Left ventricle myocardium inferior (tissue), 1 donor: ENCODE results near the gene PPP1R9A. TPM values are rescaled to one million over a fixed set of nuclear protein-coding genes. Genes with fewer than 3 reads are reported as not detected.

Experiments used
- DNase-seq: peaks from one replicate; pipeline ENCODE4 v3.0.0-alpha.2; 2020
- H3K27ac ChIP-seq: fragments of 200-600 bp; replicated peaks from 2 replicates; pipeline ENCODE4 v1.8.0; 2021
- H3K27me3 ChIP-seq: fragments of 200-600 bp; 2 replicates; pipeline ENCODE4 v1.8.0; 2021; ENCODE audit warnings: low read depth
- H3K36me3 ChIP-seq: fragments of 200-600 bp; 2 replicates; pipeline ENCODE4 v1.8.0; 2021
- H3K4me1 ChIP-seq: fragments of 200-600 bp; 2 replicates; pipeline ENCODE4 v1.8.0; 2021
- H3K4me3 ChIP-seq: fragments of 200-600 bp; 2 replicates; pipeline ENCODE4 v1.8.0; 2021; ENCODE audit warnings: mild to moderate bottlenecking, moderate library complexity
- H3K9me3 ChIP-seq: fragments of 200-600 bp; replicated peaks from 2 replicates; pipeline ENCODE4 v1.8.0; 2021
- CTCF ChIP-seq: fragments of 200-600 bp; IDR thresholded peaks from 2 replicates; pipeline ENCODE4 v1.8.0; 2021; ENCODE audit warnings: antibody characterized with exemption, mild to moderate bottlenecking, borderline replicate concordance
- intact Hi-C: fragments of 100-400 bp; cut with micrococcal nuclease; formaldehyde crosslinking; loops from one replicate; pipeline ENCODE4 v1.11.0; 2022
- total RNA-seq: library from RNA; stranded (reverse); fragmentation: NEBNext Ultra II Directional; extraction: Animal tissue kit (Norgen Biotek cat#: 25700); gene quantifications from one replicate; pipeline ENCODE4 v1.2.1, GENCODE V29; 2021
- donor health status: DM: no; HTN: yes; CAD: no; lungs with severe emphysema.

The PPP1R9A gene
- total RNA-seq, 1 donor from 2014 or later = 27.6 TPM

- H3K9me3 ChIP-seq = no peaks in the 10 kb centered on the region
- no peak overlapping the region for H3K27ac ChIP-seq
- H3K36me3 ChIP-seq = no peaks in the 10 kb centered on the region
- no peak for TF ChIP-seq CTCF
- H3K27me3 ChIP-seq = no peaks in the 10 kb centered on the region
- intact Hi-C loops = no loop called here
- peak overlapping the region; percentile 5 for H3K4me3 ChIP-seq
- peaks cover 20% of the 10 kb centered on the region for H3K4me1 ChIP-seq
- no peak for DNase-seq
These were observed 4.7 kb downstream of the PPP1R9A start for GRCh38 chr7:94912085-94912484.

- peaks cover 17% of the 10 kb centered on the region for H3K4me1 ChIP-seq
- no peaks in the 10 kb centered on the region for H3K36me3 ChIP-seq
- H3K9me3 ChIP-seq = no peaks in the 10 kb centered on the region
- no peaks in the 10 kb centered on the region for H3K27me3 ChIP-seq
- intact Hi-C loops = no loop called here
- no peak for TF ChIP-seq CTCF
- no peak for DNase-seq
- no peak overlapping the region for H3K4me3 ChIP-seq
- H3K27ac ChIP-seq = no peak overlapping the region
These were observed 6.0 kb downstream of the PPP1R9A start for GRCh38 chr7:94913391-94913790.

GRCh38 chr7:94921911-94922310, 14.5 kb downstream of the PPP1R9A start:
- TF ChIP-seq CTCF = no peak
- no peaks in the 10 kb centered on the region for H3K27me3 ChIP-seq
- intact Hi-C loops = no loop called here

GRCh38 chr7:94922457-94922856, 15.1 kb downstream of the PPP1R9A start:
- Histone ChIP-seq H3K9me3 (no peaks in the 10 kb centered on the region), H3K4me3 (no peak overlapping the region), H3K27me3 (no peaks in the 10 kb centered on the region), H3K27ac (no peak overlapping the region), H3K4me1 (peaks cover 7% of the 10 kb centered on the region), H3K36me3 (no peaks in the 10 kb centered on the region)
- no peak for DNase-seq
- TF ChIP-seq CTCF = no peak
- intact Hi-C loops = no loop called here

More at GRCh38 chr7:94921911-94922310, 14.5 kb downstream of the PPP1R9A start:
- no peak overlapping the region for H3K4me3 ChIP-seq
- no peaks in the 10 kb centered on the region for H3K36me3 ChIP-seq
- H3K4me1 ChIP-seq = peaks cover 7% of the 10 kb centered on the region
- DNase-seq = no peak
- no peaks in the 10 kb centered on the region for H3K9me3 ChIP-seq
- no peak overlapping the region for H3K27ac ChIP-seq

- Histone ChIP-seq H3K4me1 (peaks cover 7% of the 10 kb centered on the region), H3K9me3 (no peaks in the 10 kb centered on the region), H3K27ac (no peak overlapping the region), H3K4me3 (no peak overlapping the region), H3K27me3 (no peaks in the 10 kb centered on the region), H3K36me3 (no peaks in the 10 kb centered on the region)
- no peak for TF ChIP-seq CTCF
- DNase-seq = no peak
- intact Hi-C loops = no loop called here
These were observed 16.0 kb downstream of the PPP1R9A start for GRCh38 chr7:94923412-94923811.
